WTC11 (cell line): ENCODE results near the gene PDE8B. TPM values are rescaled to one million over a fixed set of nuclear protein-coding genes. Genes with fewer than 3 reads are reported as not detected.

Source experiments
- ATAC-seq: fragments of 200-7000 bp; cut with Tn5 transposase; 2 replicates; pipeline ENCODE4 v1.10.0; 2021; ENCODE audit warnings: mild to moderate bottlenecking, moderate library complexity
- CTCF ChIA-PET: fragments of 300-600 bp; sonication (Branson Sonifier 250); formaldehyde crosslinking; loops from one replicate; lab custom pipeline; 2021; ENCODE audit warnings: antibody characterized with exemption; lab: Charles Lee
- POLR2A ChIA-PET: fragments of 350-600 bp; sonication (Branson Sonifier 250); formaldehyde crosslinking; loops from one replicate; lab custom pipeline; 2021; ENCODE audit warnings: antibody characterized with exemption; lab: Charles Lee
- DNase-seq: peaks from one replicate; pipeline ENCODE4 v3.0.0; 2021; ENCODE audit warnings: low spot score
- H3K27ac Mint-ChIP-seq: 2 replicates; pipeline ENCODE4 v1.8.0; 2021; ENCODE audit warnings: mixed read lengths
- H3K27me3 Mint-ChIP-seq: 2 replicates; pipeline ENCODE4 v1.8.0; 2021; ENCODE audit warnings: low read depth, mild to moderate bottlenecking, moderate library complexity, mixed read lengths
- H3K36me3 Mint-ChIP-seq: 2 replicates; pipeline ENCODE4 v1.8.0; 2021; ENCODE audit warnings: mixed read lengths
- H3K4me1 Mint-ChIP-seq: 2 replicates; pipeline ENCODE4 v1.8.0; 2022; ENCODE audit warnings: mixed read lengths
- H3K4me3 Mint-ChIP-seq: 2 replicates; pipeline ENCODE4 v1.8.0; 2021; ENCODE audit warnings: mild to moderate bottlenecking, moderate library complexity, mixed read lengths
- H3K9me3 Mint-ChIP-seq: 2 replicates; pipeline ENCODE4 v1.8.0; 2021; ENCODE audit warnings: mixed read lengths
- GABPB1 ChIP-seq: sonication (generic); formaldehyde crosslinking; IDR thresholded peaks from 2 replicates; pipeline ENCODE4 v1.8.1; 2023; ENCODE audit warnings: mild to moderate bottlenecking, missing genetic modification reagents
- GTF2I ChIP-seq: fragments of 250-450 bp; sonication (Bioruptor Pico); conservative IDR thresholded peaks from 2 replicates; pipeline ENCODE4 v1.4.0; 2021; ENCODE audit warnings: mild to moderate bottlenecking
- HMGA2 ChIP-seq: fragments of 250-450 bp; sonication (Bioruptor Pico); IDR thresholded peaks from 2 replicates; pipeline ENCODE4 v1.4.0; 2021; ENCODE audit warnings: mild to moderate bottlenecking, moderate library complexity
- IRF2 ChIP-seq: sonication (generic); formaldehyde crosslinking; IDR thresholded peaks from 2 replicates; pipeline ENCODE4 v1.8.0; 2022; ENCODE audit warnings: low read depth, missing genetic modification reagents, borderline replicate concordance
- NFATC4 ChIP-seq: fragments of 250-450 bp; sonication (Bioruptor Pico); IDR thresholded peaks from 2 replicates; pipeline ENCODE4 v1.9.0; 2021; ENCODE audit warnings: mild to moderate bottlenecking
- NR1H2 ChIP-seq: sonication (generic); formaldehyde crosslinking; IDR thresholded peaks from 2 replicates; pipeline ENCODE4 v1.9.0; 2021; ENCODE audit warnings: mild to moderate bottlenecking, moderate library complexity, missing genetic modification reagents
- NR2C2 ChIP-seq: sonication (generic); formaldehyde crosslinking; IDR thresholded peaks from 2 replicates; pipeline ENCODE4 v1.8.0; 2022; ENCODE audit warnings: mild to moderate bottlenecking, missing genetic modification reagents
- TP53 ChIP-seq: sonication (generic); formaldehyde crosslinking; IDR thresholded peaks from 2 replicates; pipeline ENCODE4 v1.8.1; 2023; ENCODE audit warnings: mild to moderate bottlenecking, missing genetic modification reagents
- ZNF423 ChIP-seq: fragments of 250-450 bp; sonication (Bioruptor Pico); IDR thresholded peaks from 2 replicates; pipeline ENCODE4 v2.1.2; 2022; ENCODE audit warnings: mild to moderate bottlenecking, moderate library complexity
- total RNA-seq: library from RNA; stranded (reverse); gene quantifications from 3 replicates; pipeline ENCODE4 v1.2.3, GENCODE V29; 2021
- TF ChIP-seq, protein P1 (sequence below): sonication (generic); formaldehyde crosslinking; conservative IDR thresholded peaks from 2 replicates; pipeline ENCODE4 v1.8.1; 2023; ENCODE audit warnings: mild to moderate bottlenecking, low read depth, missing genetic modification reagents, moderate library complexity
- TF ChIP-seq, protein P2 (sequence below): sonication (generic); formaldehyde crosslinking; IDR thresholded peaks from 2 replicates; pipeline ENCODE4 v1.8.1; 2022; ENCODE audit warnings: low read depth, missing genetic modification reagents, borderline replicate concordance
- TF ChIP-seq, protein P3 (sequence below): sonication (generic); formaldehyde crosslinking; IDR thresholded peaks from 2 replicates; pipeline ENCODE4 v1.8.0; 2022; ENCODE audit warnings: missing genetic modification reagents
- TF ChIP-seq, protein P4 (sequence below): sonication (generic); formaldehyde crosslinking; IDR thresholded peaks from 2 replicates; pipeline ENCODE4 v1.8.1; 2023; ENCODE audit warnings: mild to moderate bottlenecking, moderate library complexity, missing genetic modification reagents
- TF ChIP-seq, protein P5 (sequence below): sonication (generic); formaldehyde crosslinking; IDR thresholded peaks from 2 replicates; pipeline ENCODE4 v1.8.1; 2022; ENCODE audit warnings: missing genetic modification reagents, borderline replicate concordance
- TF ChIP-seq, protein P6 (sequence below): fragments of 250-450 bp; sonication (Bioruptor Pico); IDR thresholded peaks from 2 replicates; pipeline ENCODE4 v1.9.0; 2021; ENCODE audit warnings: moderate library complexity, mild to moderate bottlenecking, inconsistent platforms, borderline replicate concordance
- TF ChIP-seq, protein P7 (sequence below): sonication (generic); formaldehyde crosslinking; IDR thresholded peaks from 2 replicates; pipeline ENCODE4 v1.8.1; 2023; ENCODE audit warnings: mild to moderate bottlenecking, missing genetic modification reagents, moderate library complexity

The PDE8B gene
- total RNA-seq, 1 experiment from 2014 or later, result 0.31 TPM

DNA sequence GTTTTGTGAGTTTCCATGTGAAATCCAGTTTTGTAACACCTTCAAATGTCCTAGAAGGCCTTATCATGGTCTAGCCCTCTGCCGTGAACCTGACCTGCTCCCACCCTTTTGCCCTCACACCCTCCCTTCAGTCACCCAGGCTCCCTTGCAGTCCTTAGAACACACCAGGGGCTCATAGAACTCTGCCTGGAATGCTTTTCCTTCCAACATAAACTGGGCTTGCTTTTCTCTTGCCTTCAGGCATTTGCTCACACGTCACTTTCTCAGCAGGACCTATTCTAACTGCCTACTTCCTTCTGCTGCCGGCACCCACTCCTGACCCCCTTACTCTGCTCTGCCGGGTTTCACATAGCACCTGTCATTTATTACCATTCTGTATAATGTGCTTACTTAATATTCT is 111.9 kb downstream of the PDE8B start:
- H3K36me3 Mint-ChIP-seq, result no peaks in the 10 kb centered on the region
- DNase-seq (no peak), ATAC-seq (peak; percentile 81)
- peak overlapping the region; percentile 25; the same call in 1 of the 2 replicates for H3K27ac Mint-ChIP-seq
- peaks cover 13% of the 10 kb centered on the region for H3K27me3 Mint-ChIP-seq
- no peaks in the 10 kb centered on the region for H3K9me3 Mint-ChIP-seq
- H3K4me1 Mint-ChIP-seq, result peaks cover 20% of the 10 kb centered on the region
- TF ChIP-seq HMGA2 (CRISPR knock-in tag) (no peak), ZNF423 (CRISPR knock-in tag) (peak; percentile 19; the same call in 1 of the 2 replicates), GTF2I (CRISPR knock-in tag) (no peak)
- TF ChIP-seq, protein P1, sequence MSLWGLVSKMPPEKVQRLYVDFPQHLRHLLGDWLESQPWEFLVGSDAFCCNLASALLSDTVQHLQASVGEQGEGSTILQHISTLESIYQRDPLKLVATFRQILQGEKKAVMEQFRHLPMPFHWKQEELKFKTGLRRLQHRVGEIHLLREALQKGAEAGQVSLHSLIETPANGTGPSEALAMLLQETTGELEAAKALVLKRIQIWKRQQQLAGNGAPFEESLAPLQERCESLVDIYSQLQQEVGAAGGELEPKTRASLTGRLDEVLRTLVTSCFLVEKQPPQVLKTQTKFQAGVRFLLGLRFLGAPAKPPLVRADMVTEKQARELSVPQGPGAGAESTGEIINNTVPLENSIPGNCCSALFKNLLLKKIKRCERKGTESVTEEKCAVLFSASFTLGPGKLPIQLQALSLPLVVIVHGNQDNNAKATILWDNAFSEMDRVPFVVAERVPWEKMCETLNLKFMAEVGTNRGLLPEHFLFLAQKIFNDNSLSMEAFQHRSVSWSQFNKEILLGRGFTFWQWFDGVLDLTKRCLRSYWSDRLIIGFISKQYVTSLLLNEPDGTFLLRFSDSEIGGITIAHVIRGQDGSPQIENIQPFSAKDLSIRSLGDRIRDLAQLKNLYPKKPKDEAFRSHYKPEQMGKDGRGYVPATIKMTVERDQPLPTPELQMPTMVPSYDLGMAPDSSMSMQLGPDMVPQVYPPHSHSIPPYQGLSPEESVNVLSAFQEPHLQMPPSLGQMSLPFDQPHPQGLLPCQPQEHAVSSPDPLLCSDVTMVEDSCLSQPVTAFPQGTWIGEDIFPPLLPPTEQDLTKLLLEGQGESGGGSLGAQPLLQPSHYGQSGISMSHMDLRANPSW (CRISPR knock-in tag), result no peak
- CTCF ChIA-PET, result no interaction called here
- peak overlapping the region; percentile 16 for H3K4me3 Mint-ChIP-seq
- POLR2A ChIA-PET, result no interaction called here

DNA sequence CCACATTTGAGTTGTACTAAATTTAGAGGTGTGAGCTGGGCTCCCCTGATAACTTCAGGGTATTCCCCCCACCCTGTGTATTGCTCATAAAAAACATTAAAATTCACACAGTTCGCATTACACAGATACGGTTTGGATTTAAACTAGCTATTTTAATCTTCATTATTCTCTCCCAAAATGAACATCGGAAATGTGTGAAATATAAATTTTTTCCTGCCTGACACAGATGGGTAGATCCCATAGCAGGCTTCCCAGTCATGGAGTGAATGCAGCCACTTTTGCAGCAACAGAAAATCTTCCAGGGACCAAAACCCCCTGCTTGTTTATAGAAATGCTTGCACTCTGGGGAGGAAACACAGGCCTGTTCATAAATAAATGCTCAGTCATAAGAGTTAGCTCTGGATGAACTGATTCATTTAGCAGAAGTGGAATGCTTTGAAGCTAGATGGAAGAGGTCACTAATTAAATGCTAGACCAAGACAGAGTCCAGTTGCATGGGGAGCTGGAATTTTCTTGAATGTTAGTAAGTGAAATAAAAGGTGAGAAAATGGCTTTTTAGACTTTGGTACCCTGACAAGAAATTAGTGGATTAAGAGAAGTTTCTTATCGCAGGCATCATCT is 115.6 kb downstream of the PDE8B start:
- no peak for DNase-seq
- no peaks in the 10 kb centered on the region for H3K36me3 Mint-ChIP-seq
- peaks cover 6% of the 10 kb centered on the region for H3K27me3 Mint-ChIP-seq
- ATAC-seq, result no peak
- H3K4me3 Mint-ChIP-seq, result no peak overlapping the region
- POLR2A ChIA-PET, result interaction anchor here (1.7 kb wide), 1 partner anchor 9 kb away, joined by 4 read pairs; no protein-coding TSS in a partner anchor
- no peak overlapping the region for H3K27ac Mint-ChIP-seq
- TF ChIP-seq, protein P2, sequence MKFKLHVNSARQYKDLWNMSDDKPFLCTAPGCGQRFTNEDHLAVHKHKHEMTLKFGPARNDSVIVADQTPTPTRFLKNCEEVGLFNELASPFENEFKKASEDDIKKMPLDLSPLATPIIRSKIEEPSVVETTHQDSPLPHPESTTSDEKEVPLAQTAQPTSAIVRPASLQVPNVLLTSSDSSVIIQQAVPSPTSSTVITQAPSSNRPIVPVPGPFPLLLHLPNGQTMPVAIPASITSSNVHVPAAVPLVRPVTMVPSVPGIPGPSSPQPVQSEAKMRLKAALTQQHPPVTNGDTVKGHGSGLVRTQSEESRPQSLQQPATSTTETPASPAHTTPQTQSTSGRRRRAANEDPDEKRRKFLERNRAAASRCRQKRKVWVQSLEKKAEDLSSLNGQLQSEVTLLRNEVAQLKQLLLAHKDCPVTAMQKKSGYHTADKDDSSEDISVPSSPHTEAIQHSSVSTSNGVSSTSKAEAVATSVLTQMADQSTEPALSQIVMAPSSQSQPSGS (CRISPR knock-in tag), result no peak
- H3K4me1 Mint-ChIP-seq, result peaks cover 15% of the 10 kb centered on the region
- H3K9me3 Mint-ChIP-seq, result no peaks in the 10 kb centered on the region
- CTCF ChIA-PET, result no interaction called here

DNA sequence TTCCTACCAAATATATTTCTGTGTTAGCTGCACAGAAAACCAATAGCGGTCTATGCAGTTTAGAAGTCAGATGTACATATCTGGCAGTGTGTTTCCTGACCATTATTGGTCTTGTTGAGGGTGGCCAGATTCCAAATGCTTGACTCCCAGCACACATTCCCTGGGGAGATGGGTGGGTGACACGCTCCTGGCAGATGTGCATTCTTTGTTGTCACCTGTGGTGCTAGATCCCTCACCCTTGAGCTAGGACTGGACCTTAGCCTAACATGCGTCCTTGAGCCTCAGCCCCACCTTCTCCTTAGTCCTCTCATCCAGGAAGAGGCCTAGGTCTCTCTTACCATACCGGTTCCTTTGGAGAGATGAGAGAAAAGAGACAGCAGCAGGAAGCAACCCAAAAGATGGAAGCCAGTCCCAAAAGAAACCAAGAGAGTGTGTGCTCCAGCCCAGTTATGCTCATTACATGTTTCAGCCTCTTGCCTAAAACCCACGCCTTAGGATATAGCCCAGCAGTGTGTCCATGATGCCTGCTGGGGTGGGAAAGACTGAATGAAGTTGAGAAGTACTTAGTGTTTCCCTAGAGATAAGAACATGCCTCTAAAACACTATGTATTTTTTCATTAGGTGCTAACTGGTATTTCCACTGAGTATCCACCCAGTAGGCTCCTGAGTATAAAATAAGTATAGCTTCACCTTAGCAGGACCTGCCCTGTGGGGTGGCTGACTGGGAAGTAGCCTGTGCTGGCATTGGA is 116.7 kb downstream of the PDE8B start:
- H3K9me3 Mint-ChIP-seq, result no peaks in the 10 kb centered on the region
- H3K4me1 Mint-ChIP-seq, result peaks cover 10% of the 10 kb centered on the region
- no peak for ATAC-seq
- no peak overlapping the region for H3K27ac Mint-ChIP-seq
- H3K4me3 Mint-ChIP-seq, result no peak overlapping the region
- TF ChIP-seq GABPB1 (no peak), NR1H2 (CRISPR knock-in tag) (no peak), TP53 (CRISPR knock-in tag) (no peak), NR2C2 (CRISPR knock-in tag) (no peak), IRF2 (CRISPR knock-in tag) (no peak), NFATC4 (no peak)
- TF ChIP-seq, protein P3, sequence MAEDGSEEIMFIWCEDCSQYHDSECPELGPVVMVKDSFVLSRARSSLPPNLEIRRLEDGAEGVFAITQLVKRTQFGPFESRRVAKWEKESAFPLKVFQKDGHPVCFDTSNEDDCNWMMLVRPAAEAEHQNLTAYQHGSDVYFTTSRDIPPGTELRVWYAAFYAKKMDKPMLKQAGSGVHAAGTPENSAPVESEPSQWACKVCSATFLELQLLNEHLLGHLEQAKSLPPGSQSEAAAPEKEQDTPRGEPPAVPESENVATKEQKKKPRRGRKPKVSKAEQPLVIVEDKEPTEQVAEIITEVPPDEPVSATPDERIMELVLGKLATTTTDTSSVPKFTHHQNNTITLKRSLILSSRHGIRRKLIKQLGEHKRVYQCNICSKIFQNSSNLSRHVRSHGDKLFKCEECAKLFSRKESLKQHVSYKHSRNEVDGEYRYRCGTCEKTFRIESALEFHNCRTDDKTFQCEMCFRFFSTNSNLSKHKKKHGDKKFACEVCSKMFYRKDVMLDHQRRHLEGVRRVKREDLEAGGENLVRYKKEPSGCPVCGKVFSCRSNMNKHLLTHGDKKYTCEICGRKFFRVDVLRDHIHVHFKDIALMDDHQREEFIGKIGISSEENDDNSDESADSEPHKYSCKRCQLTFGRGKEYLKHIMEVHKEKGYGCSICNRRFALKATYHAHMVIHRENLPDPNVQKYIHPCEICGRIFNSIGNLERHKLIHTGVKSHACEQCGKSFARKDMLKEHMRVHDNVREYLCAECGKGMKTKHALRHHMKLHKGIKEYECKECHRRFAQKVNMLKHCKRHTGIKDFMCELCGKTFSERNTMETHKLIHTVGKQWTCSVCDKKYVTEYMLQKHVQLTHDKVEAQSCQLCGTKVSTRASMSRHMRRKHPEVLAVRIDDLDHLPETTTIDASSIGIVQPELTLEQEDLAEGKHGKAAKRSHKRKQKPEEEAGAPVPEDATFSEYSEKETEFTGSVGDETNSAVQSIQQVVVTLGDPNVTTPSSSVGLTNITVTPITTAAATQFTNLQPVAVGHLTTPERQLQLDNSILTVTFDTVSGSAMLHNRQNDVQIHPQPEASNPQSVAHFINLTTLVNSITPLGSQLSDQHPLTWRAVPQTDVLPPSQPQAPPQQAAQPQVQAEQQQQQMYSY (CRISPR knock-in tag), result no peak
- TF ChIP-seq, protein P4, sequence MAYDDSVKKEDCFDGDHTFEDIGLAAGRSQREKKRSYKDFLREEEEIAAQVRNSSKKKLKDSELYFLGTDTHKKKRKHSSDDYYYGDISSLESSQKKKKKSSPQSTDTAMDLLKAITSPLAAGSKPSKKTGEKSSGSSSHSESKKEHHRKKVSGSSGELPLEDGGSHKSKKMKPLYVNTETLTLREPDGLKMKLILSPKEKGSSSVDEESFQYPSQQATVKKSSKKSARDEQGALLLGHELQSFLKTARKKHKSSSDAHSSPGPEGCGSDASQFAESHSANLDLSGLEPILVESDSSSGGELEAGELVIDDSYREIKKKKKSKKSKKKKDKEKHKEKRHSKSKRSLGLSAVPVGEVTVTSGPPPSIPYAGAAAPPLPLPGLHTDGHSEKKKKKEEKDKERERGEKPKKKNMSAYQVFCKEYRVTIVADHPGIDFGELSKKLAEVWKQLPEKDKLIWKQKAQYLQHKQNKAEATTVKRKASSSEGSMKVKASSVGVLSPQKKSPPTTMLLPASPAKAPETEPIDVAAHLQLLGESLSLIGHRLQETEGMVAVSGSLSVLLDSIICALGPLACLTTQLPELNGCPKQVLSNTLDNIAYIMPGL (CRISPR knock-in tag), result no peak
- TF ChIP-seq, protein P5, sequence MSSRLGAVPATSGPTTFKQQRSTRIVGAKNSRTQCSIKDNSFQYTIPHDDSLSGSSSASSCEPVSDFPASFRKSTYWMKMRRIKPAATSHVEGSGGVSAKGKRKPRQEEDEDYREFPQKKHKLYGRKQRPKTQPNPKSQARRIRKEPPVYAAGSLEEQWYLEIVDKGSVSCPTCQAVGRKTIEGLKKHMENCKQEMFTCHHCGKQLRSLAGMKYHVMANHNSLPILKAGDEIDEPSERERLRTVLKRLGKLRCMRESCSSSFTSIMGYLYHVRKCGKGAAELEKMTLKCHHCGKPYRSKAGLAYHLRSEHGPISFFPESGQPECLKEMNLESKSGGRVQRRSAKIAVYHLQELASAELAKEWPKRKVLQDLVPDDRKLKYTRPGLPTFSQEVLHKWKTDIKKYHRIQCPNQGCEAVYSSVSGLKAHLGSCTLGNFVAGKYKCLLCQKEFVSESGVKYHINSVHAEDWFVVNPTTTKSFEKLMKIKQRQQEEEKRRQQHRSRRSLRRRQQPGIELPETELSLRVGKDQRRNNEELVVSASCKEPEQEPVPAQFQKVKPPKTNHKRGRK (CRISPR knock-in tag), result no peak
- TF ChIP-seq, protein P6, sequence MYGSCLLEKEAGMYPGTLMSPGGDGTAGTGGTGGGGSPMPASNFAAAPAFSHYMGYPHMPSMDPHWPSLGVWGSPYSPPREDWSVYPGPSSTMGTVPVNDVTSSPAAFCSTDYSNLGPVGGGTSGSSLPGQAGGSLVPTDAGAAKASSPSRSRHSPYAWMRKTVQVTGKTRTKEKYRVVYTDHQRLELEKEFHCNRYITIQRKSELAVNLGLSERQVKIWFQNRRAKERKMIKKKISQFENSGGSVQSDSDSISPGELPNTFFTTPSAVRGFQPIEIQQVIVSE (CRISPR knock-in tag), result no peak
- TF ChIP-seq, protein P7, sequence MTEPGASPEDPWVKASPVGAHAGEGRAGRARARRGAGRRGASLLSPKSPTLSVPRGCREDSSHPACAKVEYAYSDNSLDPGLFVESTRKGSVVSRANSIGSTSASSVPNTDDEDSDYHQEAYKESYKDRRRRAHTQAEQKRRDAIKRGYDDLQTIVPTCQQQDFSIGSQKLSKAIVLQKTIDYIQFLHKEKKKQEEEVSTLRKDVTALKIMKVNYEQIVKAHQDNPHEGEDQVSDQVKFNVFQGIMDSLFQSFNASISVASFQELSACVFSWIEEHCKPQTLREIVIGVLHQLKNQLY (CRISPR knock-in tag), result no peak
- TF ChIP-seq, all 79 proteins: peak for 0
- CTCF ChIA-PET, result no interaction called here
- POLR2A ChIA-PET, result interaction anchor here (1.7 kb wide), 1 partner anchor 8 kb away, joined by 4 read pairs; no protein-coding TSS in a partner anchor
- DNase-seq, result no peak
- no peaks in the 10 kb centered on the region for H3K36me3 Mint-ChIP-seq
- H3K27me3 Mint-ChIP-seq, result peaks cover 4% of the 10 kb centered on the region
